Left lung (tissue), 10 donors: Measurements from ENCODE around the gene MYBBP1A. TPM values are rescaled to one million over a fixed set of nuclear protein-coding genes. Genes with fewer than 3 reads are reported as not detected.
A peak's percentile ranks its signal among the peaks of the same experiment; 100 is the strongest.

Experiments
- ATAC-seq: fragments of 200-7000 bp; cut with Tn5 transposase; one replicate; pipeline ENCODE4 v1.9.1; 2020; ENCODE audit warnings: moderate library complexity
- DNase-seq, 4 donors: peaks; one replicate each; pipeline ENCODE4 v3.0.0-alpha.2; 2013 to 2020
- H3K27ac ChIP-seq, 2 donors: fragments of 200-600 bp; sonication (generic) in 1 of 2; one replicate each; pipeline versions ENCODE4 v1.5.0 to v1.8.0; 2020 to 2021
- H3K27me3 ChIP-seq, 2 donors: fragments of 200-600 bp; sonication (generic) in 1 of 2; one replicate each; pipeline versions ENCODE4 v1.5.0 to v1.8.0; 2020 to 2021
- H3K36me3 ChIP-seq, 2 donors: fragments of 200-600 bp; sonication (generic) in 1 of 2; one replicate each; pipeline versions ENCODE4 v1.5.0 to v1.8.0; 2020 to 2021
- H3K4me1 ChIP-seq, 2 donors: fragments of 200-600 bp; one replicate each; pipeline ENCODE4 v1.8.0; 2021
- H3K4me3 ChIP-seq, 2 donors: fragments of 200-600 bp; sonication (generic) in 1 of 2; one replicate each; pipeline versions ENCODE4 v1.5.0 to v1.8.0; 2020 to 2021; ENCODE audit warnings: mild to moderate bottlenecking in 1 of 2
- H3K9me3 ChIP-seq, 2 donors: fragments of 200-600 bp; sonication (generic) in 1 of 2; one replicate each; pipeline versions ENCODE4 v1.5.0 to v1.8.0; 2020 to 2021
- CTCF ChIP-seq, 2 donors: fragments of 200-600 bp; sonication (generic) in 1 of 2; IDR thresholded peaks; one replicate each; pipeline versions ENCODE4 v1.5.0 to v1.8.0; 2021; ENCODE audit warnings: antibody characterized with exemption in 2 of 2
- intact Hi-C, 2 donors: fragments of 100-400 bp; cut with DNase I; formaldehyde crosslinking; loops; one replicate each; pipeline versions ENCODE4 v1.11.2 to v1.14.2; 2022
- polyA plus RNA-seq, 6 donors: library from polyadenylated mRNA; unstranded; fragments of 120-200 nt; gene quantifications; one replicate each; pipeline ENCODE4 v1.2.1, GENCODE V29; 2013; ENCODE audit not compliant: insufficient read length in 6 of 6
- total RNA-seq, 2 donors: library from RNA; stranded (reverse); fragmentation: NEBNext Ultra II Directional; extraction: Animal tissue kit (Norgen Biotek cat#: 25700); gene quantifications; one replicate each; pipeline ENCODE4 v1.2.1, GENCODE V29; 2021
- donor health status: DM: no; HTN: yes; CAD: no.
- donor health status: DM: no; HTN: no; CAD: no.

The MYBBP1A gene
- total and polyA plus RNA-seq, 8 donors: 28.6 to 53.8 (median 40.6) TPM

- no peak for TF ChIP-seq CTCF (IDR thresholded peaks at IDR 0.05)
Measured at GRCh38 chr17:4509401-4509800, 45.8 kb downstream of the MYBBP1A start.

GRCh38 chr17:4508207-4508606, 47.0 kb downstream of the MYBBP1A start:
- TF ChIP-seq CTCF (IDR thresholded peaks at IDR 0.05): no peak
- DNase-seq (no peak), ATAC-seq (no peak)
- no peaks in the 10 kb centered on the region for H3K36me3 ChIP-seq
- H3K27ac ChIP-seq: peak overlapping the region; percentile 22 to 63
- no peaks in the 10 kb centered on the region for H3K27me3 ChIP-seq
- H3K9me3 ChIP-seq: no peaks in the 10 kb centered on the region
- peaks cover 3 to 98% of the 10 kb centered on the region in 2 donors for H3K4me1 ChIP-seq
- no peak overlapping the region for H3K4me3 ChIP-seq
- intact Hi-C loops: no loop called here

More at GRCh38 chr17:4509401-4509800, 45.8 kb downstream of the MYBBP1A start:
- Histone ChIP-seq H3K4me3 (no peak overlapping the region), H3K27me3 (no peaks in the 10 kb centered on the region), H3K27ac (peak overlapping the region; percentile 47 to 63), H3K4me1 (peaks cover 5 to 97% of the 10 kb centered on the region in 2 donors), H3K9me3 (no peaks in the 10 kb centered on the region), H3K36me3 (no peaks in the 10 kb centered on the region)
- ATAC-seq (peak; percentile 27), DNase-seq (no peak)
- intact Hi-C loops: no loop called here

- intact Hi-C loops: no loop called here
- peak; percentile 59 for ATAC-seq
- peaks cover 3 to 99% of the 10 kb centered on the region in 2 donors for H3K4me1 ChIP-seq
- TF ChIP-seq CTCF (IDR thresholded peaks at IDR 0.05): no peak
- no peaks in the 10 kb centered on the region for H3K27me3 ChIP-seq
- H3K9me3 ChIP-seq: no peaks in the 10 kb centered on the region
- H3K27ac ChIP-seq: peak overlapping the region; percentile 22 to 63
- no peak for DNase-seq
- H3K36me3 ChIP-seq: no peaks in the 10 kb centered on the region
- H3K4me3 ChIP-seq: no peak overlapping the region
Measured at GRCh38 chr17:4507361-4508111, 47.6 kb downstream of the MYBBP1A start.

- H3K9me3 ChIP-seq: no peaks in the 10 kb centered on the region
- no peak overlapping the region for H3K27ac ChIP-seq
- intact Hi-C loops: no loop called here
- no peaks in the 10 kb centered on the region for H3K27me3 ChIP-seq
- H3K4me3 ChIP-seq: no peak overlapping the region
- DNase-seq (no peak), ATAC-seq (no peak)
- no peak for TF ChIP-seq CTCF (IDR thresholded peaks at IDR 0.05)
- peaks cover 3 to 99% of the 10 kb centered on the region in 2 donors for H3K4me1 ChIP-seq
- H3K36me3 ChIP-seq: no peaks in the 10 kb centered on the region
Measured at GRCh38 chr17:4506892-4507291, 48.3 kb downstream of the MYBBP1A start.

- H3K4me1 ChIP-seq: peaks cover 3 to 99% of the 10 kb centered on the region in 2 donors
- no peak for ATAC-seq
- H3K27me3 ChIP-seq: peaks cover 0 to 3% of the 10 kb centered on the region in 2 donors
- no peaks in the 10 kb centered on the region for H3K36me3 ChIP-seq
- no peak for DNase-seq
- H3K27ac ChIP-seq: peak overlapping the region; percentile 17 to 53
- H3K4me3 ChIP-seq: no peak overlapping the region
- intact Hi-C loops: no loop called here
- no peaks in the 10 kb centered on the region for H3K9me3 ChIP-seq
- no peak for TF ChIP-seq CTCF (IDR thresholded peaks at IDR 0.05)
Measured at GRCh38 chr17:4506175-4506813, 48.9 kb downstream of the MYBBP1A start.
